NCI-H2107 treated with DMSO at 0.1 percent for 48 hours (cell line): Measurements from ENCODE around the gene P4HA2.

ENCODE experiments used
- DNase-seq: peaks from one replicate; lab custom pipeline; 2025; ENCODE audit not compliant: unreplicated experiment; lab: John Stamatoyannopoulos, UW

P4HA2 gene

DNA sequence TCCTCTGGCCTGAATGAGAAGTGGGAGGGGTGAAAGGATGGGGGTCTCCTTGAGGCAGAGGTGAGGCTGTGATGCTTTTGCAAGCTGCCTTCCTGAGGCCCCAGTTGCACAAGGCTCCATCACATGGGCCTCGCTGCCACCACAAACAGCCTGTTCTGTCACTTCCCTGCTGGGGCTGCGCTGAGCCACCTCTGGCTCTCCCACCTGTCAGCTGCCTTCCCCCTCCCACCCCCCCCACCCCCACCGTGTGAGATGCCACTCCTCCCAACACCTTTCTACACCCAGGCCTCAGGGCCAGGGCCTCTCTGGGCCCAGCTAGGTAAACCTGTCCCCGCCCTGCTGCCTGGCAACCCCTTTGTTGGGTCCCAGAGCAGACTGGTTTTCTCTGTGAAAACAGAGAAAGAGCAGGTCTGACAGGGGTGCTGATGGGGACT is 25.4 kb upstream of the P4HA2 start:
- no peak for DNase-seq

DNA sequence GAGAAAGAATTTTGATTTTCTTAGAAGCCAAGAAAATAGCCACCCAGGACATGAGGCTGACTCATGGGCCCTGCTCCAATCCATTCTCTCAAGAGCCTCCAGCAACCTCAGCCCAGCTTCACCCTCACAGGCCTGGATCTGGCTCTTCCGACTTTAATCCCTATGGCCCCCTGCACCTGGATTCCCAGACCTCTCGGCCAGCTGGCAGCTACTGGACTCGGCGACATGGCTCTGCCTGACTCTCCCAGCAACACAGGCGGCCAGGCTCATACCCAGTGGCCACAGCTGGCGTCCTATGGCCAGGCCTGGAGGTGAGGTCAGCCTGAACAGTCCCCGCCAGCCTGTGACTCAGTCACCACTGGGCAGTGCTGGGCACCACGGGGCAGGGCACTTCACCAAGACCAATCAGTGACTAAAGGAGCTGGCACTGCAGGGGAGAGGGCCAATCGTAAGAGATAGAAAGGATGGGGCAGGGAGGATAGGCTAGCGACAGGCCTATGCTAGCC is 23.6 kb upstream of the P4HA2 start:
- no peak for DNase-seq

DNA sequence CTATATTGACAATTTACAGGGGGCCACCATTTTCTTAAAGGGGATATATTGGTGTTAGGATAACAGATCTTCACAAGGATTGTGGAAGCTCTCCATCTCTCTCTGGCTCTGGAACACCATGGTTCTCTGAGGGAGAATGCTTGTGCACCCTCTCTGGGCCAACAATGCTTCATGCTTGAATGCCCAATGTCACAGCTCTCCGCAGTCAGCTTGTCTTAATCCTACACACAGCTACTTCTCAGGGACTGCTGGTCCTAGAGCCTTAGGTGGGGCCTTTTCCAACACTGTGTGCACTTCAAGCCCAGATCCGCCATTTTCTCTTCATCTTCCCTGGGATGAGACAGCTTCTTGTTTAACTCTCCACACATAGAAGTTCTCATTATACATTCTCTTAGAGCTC is 22.9 kb upstream of the P4HA2 start:
- DNase-seq: no peak

DNA sequence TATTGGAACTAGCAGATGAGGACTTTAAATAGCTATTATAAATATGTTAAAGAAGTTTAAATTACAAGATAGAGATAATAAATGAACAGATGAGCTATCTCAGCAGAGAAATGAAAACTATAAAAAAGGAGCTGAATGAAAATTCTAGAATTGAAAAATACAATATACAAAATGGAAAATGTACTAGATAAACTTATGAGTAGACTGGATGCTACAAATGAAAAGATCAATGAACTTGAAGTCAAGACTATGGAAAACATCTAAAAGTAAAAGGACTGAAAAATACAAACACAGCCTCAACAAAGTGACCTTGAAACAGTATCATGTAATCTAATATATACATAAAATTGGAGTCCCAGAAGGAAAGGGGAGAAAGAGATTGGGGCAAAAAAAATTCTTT is 19.2 kb upstream of the P4HA2 start:
- DNase-seq: no peak

DNA sequence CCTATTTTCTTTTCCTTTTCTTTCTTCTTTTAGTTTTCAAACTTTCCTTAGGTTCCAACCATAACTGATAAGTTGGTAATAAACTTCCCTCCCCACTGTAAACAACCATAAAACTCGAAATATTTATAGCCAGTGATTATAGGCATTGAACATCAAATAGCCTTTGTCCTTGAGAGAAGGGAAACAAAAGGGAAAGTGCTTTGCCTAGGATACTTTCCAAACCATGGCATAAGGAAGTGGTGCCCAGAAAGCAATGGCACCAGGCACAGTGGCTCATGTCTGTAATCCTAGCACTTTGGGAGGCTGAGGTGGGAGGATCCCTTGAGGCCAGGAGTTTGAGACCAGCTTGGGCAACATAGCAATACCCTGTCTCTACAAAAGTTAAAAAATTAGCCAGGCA is 17.9 kb upstream of the P4HA2 start:
- DNase-seq: no peak

DNA sequence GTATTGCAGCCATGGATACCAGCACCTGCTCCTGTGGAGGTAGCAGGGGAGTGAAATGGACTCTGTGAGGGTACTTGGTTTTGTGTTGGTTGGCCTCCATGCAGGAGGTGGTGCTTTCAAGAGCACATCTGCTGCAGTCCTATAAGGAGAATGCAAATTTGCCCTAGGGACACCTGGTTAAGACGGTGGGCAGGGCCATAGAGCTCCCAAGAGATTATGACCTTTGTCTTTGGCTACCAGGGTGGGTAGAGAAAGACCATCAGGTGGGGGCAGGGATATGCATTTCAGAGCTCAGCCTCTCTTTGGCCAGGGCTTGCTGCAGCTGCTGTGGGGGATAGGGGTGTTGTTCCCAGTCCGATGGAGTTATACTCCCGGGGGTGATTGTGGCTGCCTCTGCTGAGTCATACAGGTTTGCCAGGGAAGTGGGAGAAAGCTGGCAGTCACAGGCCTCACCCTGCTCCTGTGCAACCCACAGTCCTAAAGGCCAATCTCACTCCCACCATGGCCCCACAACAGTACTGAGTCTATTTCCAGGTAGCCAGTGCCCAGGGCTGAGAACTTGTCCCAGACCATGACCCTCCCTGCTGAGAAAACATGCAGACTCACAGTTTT is 15.8 kb upstream of the P4HA2 start:
- DNase-seq: peak; percentile 31

DNA sequence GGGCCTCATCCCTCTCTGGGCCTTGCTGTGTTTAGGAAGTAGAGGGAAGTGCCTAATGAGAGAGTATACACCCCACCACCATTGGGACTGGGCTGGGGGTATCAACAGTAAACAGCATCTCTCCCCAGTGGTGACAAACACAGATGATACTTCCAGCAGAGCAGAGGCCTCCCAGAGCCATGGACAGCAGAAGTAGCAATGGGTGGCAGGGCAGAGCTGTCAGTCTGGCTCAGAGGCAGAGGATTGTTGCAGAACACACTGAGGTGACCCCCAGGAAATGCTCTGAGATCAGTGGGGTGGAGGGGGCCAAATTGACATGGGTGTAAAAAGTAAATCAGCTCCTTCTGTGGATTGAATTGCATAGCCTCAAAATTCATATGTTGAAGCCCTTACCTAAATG is 12.1 kb upstream of the P4HA2 start:
- DNase-seq: no peak

DNA sequence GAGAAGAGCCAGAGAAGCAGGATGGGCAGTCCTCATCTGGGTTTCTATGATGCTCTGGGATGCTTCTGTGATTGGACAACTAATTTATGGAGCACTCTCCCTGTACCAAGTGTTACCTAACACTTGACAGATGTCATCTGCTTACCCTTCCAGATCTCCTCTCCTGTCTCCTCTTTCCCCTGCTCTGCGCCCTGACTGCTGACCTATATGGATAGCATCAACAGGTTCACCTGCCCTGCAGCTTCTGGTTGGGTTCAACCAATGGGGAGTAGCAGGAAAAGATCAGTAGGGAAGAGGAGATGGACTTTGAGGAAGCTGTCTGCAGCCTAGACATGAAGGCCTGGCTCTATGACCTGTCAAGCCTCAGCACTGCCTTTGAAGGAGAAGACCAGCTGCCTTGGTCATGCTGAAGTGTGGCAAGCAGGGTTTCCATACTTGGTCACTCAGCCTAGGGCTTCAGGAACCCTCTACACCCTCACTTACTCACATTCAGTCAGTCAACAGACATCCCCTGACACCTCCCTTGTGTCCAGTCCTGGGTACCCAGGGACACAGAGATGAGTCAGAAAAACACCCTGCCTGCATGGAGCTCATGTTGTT is 11.3 kb upstream of the P4HA2 start:
- no peak for DNase-seq

DNA sequence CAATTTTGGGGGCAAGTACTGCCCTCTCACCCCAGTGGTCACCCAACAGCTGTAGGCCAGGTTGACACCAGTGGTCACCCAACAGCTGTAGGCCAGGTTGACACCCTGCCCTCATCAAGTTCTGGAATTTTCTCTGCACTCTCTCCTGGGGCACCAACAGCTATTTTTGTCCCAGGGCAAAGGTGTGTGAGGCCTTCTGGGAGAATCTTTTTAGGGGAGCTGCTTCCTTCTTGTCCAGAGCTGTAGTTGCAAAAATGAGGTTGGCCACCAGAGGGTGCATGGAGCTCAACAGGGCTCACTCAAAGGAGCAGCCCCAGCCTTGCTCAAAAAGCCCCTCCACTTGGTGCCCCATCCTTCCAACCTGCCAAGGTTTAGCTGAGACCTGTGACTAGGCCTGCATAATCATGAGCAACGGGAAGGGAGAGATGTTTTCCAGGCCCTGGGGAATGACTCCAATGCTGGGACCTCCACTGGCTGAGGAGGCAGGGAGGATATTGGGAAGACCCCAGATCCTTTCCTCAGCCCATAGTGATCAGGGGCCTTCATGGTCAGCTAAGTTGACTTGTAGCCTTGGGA is 10.6 kb upstream of the P4HA2 start:
- DNase-seq: peak; percentile 6

DNA sequence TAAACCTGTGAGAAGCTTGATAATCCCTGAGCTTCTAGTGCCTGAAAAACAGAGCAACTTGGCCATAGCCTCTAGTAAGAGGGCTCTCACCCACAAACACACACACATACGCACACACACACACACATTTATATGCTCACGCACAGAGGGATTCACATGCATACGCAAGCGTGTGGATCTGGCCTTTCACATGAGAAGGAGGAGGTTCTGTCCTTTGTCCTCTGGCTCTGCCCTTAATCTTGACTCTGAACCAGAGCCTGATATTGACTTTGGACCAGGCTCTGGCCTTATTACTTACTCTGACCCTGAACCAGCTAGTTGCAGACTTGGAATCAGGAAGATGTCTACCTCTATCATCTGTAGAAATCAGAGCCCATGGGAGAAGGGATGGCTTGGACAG is 10.0 kb upstream of the P4HA2 start:
- no peak for DNase-seq

DNA sequence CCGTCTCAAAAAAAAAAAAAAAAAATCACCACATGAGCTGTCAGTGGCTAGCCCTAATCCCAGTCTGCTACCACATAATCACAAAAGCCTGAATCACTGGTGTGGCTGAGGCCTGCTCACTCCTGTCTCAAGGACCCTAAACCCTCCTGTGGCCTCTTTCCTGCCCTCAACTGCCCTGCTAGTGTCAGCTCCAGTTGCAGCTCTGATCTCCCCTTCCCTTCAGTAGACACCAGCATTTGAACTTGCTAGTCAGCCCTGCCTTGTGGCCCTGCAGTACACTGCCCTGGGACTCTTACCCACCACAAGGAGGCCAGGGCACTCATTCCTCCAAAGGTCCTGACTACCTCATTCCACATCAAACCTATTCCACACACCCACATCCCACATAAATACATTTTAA is 9.5 kb upstream of the P4HA2 start:
- DNase-seq: no peak

DNA sequence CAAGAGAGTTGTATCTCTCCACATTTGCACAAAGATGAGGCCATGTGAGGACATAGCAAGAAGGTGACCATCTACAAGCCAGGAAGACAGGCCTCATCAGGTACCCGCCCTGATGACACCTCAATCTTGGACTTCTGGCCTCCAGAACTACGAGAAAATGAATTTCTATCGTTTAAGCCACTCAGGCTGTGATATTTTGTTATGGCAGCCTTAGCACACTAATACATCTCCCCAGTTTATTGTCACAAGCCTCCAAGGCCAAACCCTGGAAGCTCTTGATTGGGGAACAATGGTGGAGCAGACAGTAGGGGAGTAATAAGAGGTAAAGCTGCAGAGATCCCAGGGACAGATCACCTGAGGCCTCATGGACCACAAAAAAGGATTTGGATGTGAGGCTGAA is 7.7 kb upstream of the P4HA2 start:
- no peak for DNase-seq

DNA sequence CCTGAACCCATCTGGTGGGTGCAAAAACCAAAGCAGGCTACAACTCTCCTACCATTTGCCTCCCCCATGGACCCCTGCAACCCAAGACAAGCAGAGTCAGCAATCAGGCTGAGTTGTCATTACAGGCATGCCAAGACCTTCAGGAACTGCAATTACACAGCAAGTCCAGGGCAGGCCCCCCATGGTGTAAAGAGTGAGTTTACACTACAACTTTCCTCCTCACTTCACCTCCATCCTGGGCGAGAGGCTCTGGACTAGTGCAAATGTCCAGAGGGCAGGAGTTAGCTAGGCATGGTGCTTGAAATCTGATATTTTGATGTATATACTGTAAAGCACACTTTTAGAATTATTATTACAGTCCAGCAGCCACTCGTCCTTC is 7.0 kb upstream of the P4HA2 start:
- no peak for DNase-seq

DNA sequence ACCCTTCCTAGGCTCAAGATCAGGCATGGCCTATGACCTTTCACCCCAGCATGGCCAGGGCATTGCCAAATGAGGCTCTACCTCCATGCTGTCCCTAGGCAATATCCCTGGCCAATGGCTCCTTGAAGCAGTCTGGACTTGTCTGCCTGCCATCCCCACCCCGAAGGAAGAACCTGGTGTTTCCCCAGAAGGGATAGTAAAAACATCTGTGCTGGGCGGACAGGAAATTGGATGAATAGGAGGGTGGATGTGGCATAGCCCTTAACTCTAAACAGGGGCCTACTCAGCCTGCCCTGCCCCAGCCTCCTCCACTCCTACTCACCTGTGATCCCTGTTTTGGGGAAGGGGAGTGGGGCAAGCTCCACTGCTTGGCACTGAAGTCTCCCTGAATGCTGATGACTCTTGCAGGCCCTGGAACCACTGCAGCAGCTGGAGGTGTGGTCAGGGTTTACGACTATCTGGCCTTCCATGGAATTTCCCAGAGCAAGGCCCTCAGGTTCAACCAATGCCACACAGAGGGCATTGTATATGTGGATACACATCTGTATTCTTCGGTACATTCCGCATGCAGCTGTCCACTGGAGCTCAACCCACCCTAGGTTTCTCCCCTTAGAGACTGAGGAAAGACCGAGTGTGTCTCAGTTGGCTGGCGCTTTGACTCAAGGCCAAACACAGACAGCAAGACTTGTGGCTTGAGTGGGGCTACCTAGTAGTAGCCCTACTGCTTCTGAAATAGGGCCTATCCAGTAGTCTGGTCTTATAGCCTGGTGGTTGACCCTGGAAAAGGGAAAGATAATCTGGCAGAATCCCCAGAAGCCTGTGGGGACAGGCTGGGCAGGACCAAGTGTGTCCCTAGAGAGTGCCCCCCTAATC is 6.4 kb upstream of the P4HA2 start:
- DNase-seq: no peak

DNA sequence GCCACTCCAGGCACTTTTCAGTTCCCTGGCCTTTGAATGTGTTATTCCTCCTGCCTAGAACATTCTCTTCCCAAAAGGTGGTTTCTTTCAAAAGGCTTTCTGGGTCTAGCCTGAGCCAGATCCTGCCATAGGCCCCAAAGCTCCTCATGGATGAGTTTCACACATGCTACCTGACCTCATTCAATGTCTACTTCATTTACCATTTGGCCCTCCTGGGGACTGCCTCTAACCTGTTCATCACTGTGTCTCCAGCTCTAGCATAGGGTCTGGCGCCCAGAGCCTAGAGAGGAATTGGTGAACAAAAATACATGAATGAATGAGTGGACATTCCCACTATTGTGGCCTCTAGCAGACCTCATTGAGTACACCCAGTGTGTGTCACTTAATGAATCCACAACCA is 5.4 kb upstream of the P4HA2 start:
- DNase-seq: no peak

DNA sequence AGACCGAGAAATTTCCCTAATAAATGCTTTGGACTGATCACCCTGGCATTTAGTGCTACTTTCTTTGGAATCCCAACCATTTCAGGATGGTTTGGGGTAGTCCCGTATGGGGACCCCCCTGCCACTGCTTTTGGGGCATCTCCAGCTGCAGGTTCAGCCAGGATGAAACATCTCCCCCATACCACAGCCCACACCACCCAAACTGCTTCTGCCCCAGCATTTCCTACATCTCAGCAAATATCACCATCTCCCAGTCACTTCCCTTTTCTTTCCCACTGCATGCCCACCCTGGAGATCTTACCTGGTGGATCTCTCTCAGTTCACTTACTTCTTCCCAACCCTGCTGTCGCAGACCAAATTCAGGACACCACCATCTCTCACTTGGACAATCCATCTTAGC is 4.8 kb upstream of the P4HA2 start:
- no peak for DNase-seq

DNA sequence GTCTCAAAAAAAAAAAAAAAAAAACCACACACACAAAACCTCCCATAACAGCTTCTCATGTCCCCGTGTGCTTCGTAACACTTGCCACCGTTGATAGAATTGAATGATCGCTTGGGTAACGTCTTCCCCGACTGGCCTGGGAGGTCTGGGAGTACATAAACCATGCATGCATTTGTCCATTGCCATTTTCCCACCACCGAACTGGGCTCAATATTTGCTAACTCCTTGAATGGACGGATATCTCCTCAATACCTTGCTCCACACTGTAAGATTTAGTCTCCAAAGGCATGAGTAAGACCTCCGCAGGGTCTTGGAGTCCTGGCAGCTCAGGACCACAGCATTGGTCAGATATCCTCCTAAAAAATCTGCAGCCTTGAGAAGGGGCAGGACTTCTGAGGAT is 3.2 kb upstream of the P4HA2 start:
- no peak for DNase-seq

DNA sequence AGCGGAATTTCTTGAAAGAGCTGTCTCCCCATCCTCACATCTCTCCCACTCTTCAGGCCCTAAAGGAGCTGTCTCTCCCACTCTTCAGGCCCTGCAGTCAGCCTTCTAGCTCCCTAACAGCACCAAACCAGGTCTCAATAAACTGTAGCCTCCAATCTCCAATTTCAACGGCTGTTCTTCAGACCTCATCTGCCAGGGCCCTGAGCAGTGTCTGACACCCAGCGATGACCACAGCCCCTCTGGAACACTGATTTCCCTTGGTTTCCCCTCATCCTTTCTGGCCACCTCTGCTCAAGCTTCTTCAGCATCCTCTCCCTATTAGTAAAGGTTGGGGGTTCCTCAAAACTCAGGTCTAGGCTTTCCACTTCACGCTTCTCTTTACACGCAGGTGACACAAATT is 1.6 kb upstream of the P4HA2 start:
- DNase-seq: no peak

DNA sequence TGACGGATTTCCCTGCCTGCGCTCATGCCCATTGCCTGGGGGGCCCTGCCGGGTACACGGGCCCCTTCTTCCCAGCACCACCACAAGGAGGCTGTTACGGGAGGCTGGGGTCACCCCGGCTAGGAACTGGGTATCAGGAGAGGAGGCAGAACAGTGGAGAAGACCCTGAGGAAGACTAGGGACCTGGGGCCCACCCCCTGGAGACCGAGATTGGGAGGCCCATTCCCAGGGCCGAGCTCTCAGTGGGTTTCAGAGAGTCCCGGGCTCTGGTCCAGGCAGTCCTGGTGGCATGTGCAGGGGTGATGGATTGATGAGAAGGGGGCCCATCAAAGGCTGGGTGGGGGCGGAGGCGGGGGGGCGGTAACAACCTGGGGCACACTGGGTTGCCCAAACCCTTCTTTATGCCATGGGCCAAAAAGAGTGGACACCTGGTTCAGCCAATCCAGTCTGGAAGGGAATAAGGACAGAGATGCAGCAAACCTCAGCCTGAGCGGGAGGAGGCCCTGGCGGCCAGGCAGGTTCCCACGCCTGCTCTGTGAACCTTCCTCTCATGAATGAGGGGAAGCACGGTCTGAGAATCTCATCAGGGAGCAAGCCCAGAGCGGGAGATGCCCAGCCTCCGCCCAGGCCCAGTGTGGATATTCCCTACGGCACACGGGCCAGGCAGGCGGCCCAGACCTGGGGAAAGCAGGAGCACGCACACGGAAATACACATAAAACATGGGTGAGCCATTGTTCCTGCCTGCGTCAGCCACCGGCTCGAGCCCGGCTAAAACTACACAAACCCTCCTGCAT is 785 bp upstream of the P4HA2 start:
- no peak for DNase-seq

DNA sequence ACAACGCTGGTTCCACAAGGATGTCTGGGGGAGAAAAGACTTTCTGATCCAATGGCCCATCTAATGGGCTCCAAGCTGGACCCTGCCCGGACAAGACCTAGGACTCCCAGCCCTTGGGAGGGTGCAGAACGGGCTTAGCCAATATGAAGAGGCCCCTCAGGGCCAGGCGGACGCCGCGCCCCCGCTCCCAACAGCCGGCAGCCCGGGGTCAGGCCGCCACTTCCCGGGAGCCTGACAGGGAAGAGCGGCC is 493 bp downstream of the P4HA2 start:
- no peak for DNase-seq

DNA sequence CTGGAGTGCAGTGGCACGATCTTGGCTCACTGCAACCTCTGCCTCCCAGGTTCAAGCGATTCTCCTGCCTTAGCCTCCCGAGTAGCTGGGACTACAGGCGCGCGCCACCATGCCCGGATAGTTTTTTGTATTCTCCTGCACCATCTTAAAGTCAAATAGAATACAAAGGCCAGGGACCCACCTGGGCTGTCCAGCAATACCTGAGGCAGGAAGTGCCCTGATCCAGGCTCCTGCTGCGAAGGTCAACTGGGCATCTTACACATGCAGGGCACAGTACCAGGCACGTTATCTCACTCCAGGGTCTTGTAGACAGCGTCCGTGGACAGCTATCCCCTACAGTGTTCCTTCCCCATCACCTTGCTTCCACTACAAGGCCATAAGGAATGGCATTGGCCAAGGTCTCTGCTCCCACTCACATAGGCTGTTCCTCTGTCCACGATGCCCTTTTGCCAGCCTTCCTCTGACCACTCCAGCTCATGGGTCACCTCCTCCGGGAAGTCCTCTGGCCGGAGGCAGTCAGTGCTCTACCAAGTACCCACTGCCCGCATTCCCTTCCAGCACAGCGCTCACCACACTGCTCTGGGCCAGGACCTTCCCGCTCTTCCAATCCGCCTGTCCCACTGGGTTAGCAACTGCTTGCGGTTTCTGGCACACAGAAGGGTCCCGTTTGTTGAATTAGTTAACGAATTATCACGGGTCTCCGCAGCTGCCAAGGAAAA is 978 bp downstream of the P4HA2 start:
- DNase-seq: no peak
